Fibroblast of the conjunctiva (primary cell): ENCODE measurements around the gene SRBD1.
A peak's percentile ranks its signal among the peaks of the same experiment; 100 is the strongest.

ENCODE experiments used
- DNase-seq: peaks from one replicate; pipeline ENCODE4 v3.0.0-alpha.2; 2010; ENCODE audit warnings: low read depth

Gene SRBD1, protein sequence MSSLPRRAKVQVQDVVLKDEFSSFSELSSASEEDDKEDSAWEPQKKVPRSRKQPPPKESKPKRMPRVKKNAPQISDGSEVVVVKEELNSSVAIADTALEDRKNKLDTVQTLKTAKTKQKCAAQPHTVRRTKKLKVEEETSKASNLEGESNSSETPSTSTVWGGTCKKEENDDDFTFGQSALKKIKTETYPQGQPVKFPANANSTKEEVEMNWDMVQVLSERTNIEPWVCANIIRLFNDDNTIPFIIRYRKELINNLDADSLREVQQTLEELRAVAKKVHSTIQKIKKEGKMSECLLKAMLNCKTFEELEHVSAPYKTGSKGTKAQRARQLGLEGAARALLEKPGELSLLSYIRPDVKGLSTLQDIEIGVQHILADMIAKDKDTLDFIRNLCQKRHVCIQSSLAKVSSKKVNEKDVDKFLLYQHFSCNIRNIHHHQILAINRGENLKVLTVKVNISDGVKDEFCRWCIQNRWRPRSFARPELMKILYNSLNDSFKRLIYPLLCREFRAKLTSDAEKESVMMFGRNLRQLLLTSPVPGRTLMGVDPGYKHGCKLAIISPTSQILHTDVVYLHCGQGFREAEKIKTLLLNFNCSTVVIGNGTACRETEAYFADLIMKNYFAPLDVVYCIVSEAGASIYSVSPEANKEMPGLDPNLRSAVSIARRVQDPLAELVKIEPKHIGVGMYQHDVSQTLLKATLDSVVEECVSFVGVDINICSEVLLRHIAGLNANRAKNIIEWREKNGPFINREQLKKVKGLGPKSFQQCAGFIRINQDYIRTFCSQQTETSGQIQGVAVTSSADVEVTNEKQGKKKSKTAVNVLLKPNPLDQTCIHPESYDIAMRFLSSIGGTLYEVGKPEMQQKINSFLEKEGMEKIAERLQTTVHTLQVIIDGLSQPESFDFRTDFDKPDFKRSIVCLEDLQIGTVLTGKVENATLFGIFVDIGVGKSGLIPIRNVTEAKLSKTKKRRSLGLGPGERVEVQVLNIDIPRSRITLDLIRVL

DNA sequence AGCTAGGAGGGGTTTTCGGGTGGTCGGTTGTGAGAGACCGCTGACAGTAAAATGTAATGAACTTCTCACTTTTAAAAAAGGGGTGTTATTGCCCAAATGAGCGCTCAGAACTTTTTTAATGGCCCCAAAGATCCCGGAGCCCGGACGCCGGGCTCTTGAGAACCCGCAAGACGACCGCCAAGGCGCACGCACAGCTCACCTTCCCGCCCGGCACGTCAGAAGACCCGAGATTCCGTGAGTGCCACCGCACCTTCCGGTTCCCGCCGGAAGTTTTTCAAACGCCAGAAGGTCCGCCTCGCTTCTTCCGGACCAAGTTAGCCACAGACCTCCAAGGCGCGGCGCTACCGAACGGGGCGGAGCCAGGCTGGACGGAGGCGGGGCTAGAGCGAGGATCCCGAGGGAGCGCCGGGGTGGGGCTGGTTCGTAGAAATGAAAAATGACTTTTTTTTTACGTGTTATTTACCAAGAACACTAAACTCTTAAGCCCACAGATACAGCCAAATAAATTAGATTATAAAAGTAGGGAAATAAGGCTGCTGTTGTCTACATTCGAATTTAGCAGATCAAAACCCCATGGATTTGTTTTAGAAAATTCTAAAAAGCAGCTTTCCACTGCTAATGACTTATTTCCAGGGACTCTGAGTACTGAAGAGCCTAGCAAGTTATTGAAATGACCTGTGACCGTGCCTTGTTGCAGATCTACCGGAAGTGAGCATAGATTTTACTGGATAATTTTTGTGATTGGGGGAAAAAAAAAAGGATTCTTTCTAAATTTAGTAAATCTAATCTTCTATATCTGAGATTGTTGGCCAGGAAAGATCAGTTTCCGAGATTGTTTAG is at the start of gene SRBD1:
Gene SRBD1, minus strand, starts transcription at position 248 of the 840 bp plus-strand sequence. CDS start 5,826 bp downstream, outside the sequence.
- DNase-seq = peak; percentile 88

DNA sequence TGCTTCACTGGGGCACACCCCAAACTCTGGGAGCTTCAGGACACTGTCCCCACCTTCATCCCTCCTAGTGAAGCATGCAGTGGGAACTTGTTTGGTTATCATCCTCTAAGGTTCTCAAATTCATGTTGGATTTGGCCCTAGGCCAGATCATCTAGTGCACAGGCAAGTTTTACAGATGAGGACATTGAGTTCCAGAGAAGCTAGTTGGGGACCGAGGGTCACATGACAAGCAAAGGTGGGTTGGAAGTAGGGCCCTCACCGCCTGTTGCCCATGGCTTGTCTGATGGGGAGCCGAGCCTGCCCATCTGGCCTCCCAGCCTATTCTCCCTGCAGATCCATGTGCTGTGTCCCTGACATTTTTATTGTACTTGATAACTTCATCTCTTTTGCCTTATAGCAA is 43.2 kb upstream of the SRBD1 start:
- DNase-seq = no peak

DNA sequence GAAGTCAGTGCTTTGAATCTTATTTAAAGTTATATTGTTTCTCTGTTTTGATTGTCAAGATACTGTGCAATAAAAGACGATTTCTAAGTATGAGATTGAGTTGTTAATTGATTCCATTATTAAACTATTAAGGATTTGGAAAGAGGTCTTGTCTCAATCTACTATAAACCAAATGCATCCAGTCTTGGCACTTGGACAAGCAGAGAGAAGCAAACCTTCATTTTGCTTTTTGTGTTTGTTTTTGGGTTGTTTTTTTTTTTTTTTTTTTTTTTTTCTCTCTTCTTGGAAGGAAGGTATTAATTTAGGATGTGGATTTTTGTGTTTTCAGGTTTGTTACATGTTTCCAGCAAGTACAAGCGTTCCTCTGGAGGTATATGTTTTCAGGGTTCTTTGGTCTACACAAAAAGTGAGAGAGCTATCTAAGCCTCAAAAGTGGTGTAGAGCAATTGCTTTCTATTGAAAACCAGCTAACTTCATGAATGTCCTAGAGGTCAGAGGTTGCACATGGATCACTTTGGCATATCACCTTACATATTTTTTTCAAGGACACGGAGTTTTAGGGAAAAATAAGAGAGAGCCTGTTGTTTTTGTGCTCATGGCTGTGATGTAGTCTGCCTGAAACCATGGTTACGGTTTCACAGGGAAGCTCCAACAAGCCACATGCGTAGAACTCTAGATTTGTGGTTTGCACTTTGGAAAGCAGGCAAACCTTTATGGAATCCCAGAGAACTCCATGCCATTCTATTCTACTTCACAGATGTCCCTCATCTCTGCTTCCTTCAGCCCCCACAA is 42.3 kb upstream of the SRBD1 start:
- DNase-seq = no peak

DNA sequence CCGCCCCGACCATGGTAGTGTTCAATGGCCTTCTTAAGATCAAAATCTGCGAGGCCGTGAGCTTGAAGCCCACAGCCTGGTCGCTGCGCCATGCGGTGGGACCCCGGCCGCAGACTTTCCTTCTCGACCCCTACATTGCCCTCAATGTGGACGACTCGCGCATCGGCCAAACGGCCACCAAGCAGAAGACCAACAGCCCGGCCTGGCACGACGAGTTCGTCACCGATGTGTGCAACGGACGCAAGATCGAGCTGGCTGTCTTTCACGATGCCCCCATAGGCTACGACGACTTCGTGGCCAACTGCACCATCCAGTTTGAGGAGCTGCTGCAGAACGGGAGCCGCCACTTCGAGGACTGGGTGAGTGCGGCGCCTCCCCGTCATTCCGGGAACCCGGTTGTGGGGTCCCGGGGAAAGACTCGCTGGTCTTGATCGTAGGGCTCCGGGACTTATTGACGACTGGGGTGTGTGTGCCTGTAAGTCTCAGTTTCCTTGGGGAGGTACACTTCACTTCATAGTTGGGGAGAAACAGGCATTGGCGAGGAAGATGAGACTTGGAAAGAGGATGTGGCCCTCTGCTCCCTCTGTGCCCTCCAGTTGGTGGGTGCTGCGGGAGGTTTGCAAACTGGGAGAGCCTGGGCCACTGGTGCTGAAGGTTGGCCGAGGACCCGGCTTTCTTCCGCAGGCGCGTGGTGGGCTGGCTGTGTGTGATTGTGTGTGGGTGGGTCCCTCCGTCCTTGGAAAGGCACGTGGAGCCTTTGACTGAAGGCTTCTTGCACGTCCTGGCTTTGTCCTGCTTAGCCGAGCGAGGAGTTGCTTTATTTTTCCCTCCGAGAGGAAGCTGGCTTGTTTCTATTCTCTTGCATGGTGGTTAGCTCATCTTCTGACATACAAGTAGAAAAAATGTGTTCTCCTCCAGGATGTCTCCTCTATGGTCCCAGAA is 41.3 kb upstream of the SRBD1 start:
- DNase-seq = peak; percentile 55

DNA sequence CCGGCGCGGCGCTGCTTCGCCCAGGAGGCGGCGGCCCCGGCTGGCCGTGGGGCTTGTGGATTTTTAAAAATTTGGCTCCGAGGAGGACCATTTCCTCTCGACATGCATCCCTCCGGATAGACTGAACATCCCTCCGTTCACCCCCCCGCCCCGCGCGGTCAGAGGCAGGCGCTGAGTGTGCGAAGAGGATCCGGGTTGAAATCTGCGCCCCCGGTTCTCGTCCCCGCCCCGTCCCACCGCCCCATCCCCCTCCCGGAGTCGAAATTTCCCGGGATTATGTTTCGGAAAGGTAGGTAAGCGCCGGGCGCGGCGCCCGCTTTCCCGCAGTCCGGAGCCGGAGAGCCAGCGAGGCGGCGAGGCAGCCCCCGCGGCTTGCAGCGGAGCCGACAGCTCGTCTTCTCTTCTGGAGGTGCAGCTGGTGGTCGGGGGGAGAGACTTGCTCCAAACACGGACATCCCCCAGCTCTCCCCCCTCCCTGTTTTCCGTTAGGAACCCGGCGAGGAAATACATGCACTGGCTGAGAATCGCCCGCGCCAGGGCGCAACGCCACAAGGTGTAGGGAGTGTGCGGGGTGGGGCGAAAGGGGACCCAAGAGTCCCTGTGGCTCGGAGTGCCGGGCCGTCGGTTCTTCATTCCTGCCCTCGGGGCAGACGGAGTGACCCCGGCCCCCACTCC is 40.5 kb upstream of the SRBD1 start, which contains the start of gene PRKCE:
Gene PRKCE, plus strand, starts transcription at position 261 of the 675 bp plus-strand sequence.
- DNase-seq = no peak

DNA sequence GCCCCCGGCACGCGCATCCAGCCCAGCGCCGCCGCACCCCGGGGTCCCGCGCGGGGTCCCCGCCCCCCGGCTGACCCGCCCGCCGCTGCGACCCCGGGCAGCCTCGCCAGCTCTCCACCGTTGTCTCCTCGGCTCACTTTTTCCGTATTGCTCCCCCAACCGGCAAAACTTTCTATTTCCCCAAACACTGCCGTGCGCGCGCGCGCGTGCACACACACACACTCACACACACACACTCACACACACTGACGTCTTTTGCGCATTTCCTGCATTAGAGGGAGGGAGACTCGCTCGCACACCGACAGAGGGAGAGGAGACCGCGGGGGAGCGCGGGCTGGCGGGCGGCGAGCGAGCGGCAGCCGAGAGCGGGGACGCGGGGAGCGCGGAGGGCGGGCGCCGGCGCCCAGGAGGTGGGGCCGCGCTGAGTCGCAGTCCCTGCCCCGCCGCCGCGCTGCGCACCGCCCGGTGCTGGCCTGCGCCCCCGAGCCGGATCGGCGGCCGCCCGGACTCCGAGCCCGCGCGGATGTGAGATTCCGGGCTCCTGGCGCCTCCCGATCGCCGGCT is 39.9 kb upstream of the SRBD1 start:
- peak; percentile 94 for DNase-seq

DNA sequence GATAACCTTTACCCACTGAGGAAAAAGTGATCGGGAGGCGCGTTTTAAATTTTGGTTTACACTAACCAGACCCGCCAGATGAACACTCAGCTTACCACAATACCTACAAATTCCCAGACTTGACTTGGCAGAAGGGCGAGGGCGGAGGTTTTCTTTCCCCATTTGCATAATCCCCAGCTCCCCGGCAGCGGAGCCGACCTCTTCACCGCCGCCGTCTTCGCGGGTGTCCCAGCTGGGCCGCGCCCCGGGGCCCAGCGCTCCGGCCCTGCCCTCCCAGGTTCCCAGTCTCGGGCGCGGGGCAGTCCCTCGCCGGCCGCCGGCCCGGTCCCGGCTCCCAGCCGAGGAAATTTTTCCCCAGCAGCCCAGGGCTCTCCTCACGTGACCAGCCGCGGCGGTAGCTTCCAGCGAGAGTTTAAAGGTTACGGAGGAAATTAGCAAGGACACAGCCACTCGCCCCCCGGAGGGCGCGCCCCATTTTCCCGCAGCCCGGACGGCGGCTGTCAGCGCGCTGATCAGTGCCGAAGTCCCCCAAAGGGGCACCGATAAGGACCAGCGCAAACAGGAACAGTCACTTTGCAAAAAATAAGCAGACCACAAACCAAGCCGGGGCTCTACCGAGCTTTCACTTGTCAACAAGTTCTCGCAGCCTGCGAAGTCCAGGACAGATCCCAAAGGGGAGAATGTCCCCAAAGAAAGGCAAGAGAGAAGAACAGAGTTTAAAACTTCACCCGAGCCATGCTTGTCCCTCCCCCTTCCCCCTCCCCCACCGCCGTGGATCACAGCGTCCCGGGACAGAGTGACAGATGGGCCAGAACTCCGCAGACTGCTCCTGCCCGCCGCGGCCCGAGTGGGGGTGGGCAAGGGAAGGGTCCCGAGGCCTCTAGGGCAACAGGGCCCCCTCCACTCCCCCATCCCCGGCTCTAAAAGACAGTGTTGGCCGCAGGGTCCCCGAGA is 39.1 kb upstream of the SRBD1 start:
- no peak for DNase-seq

DNA sequence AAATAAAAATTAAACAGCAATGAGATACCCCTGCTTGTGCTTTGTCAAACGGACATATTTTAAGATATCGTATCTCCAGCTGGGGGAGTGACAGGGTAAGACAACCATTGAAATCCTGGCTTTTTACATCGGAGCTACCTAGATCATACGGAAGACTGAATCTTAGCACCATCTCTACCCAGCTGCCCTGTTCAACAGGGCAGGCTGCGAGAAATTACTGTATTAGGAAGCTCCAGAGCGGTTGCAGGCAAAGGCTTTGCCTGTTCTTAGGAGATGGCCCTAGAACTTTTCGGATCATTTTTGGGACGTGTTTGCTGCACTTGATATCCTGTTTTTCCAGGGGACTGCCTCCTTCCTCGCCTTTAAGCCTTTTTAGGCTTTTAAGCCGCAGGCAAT is 38.4 kb upstream of the SRBD1 start:
- no peak for DNase-seq

DNA sequence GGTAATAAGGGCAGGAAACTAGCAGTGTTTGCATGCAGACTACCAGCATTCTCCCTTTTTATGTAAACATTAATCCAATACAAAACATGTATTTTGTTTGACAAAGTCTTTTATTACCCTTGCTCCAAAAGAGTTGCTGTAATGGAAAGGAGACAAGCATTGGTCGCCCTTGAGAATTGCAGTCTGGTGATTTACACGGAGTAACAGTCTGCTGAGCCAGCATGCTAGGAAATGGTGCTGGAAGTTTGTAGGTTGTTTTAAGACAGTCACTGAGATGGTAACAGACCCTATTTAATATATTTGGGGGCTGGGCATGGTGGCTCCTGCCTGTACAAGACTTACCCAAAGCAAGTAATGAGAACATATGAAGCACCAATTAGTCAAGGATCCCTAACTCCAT is 37.6 kb upstream of the SRBD1 start:
- DNase-seq = no peak

DNA sequence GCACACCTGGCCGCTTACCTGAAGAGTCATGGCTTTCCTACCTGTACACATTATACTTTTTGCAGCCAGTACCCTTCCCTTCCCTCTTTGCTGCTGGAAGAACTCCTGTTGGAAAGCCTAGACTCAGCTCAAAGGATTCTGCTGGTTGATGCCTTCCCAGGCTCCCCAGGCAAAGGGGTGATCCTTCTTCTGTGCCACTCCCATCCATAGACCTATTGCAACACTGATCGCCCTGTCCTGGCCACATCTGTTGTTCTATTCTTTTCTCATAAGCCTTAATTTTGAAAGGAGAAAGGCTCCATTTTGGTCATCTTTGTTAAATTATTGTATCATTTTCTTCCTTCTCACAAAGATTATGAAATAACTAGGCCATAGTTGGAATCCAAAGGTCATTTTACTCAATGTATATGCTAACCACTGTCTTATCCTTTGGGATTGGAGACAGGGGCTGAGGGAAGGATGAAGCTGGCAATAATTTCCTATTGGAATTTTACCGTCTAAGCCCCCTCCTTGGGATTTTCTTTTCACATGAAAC is 37.0 kb upstream of the SRBD1 start:
- peak; percentile 30 for DNase-seq

DNA sequence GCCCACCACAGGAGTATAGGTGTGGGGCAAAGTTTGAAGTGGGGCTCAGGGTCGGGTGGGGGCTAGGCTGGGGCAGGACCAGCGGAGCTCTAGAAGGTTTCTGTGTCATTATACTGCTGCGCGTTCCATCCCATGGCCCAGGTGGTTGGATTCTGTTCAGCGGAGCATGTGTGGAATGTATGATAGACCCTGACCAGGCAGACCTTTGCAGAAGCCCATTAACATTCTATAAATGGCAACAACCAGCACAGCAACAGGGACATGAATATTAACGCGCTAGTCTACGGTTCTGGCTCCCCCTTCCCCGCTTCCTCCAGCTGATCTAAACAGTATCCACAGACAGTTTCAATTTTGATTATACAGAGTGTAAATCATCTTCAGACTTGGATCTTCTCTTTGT is 36.3 kb upstream of the SRBD1 start:
- no peak for DNase-seq

DNA sequence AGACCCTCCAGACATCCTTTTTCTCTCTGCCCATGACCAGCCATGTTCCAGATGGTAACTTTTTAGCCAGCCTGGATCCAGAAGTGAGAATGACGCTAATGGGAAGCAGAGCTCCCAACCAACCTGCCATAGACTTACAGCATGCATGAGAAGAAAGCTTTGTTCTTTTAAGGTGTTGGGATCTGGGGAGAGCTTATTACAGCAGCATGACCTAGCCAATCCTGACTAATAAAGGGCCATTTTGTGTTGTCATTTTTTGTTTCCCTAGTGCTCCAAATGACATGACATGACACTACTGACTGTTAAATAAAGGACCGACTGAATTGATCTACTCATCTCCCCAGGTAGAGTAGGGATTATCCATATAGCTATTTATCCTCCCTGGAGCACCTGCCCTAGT is 35.2 kb upstream of the SRBD1 start:
- DNase-seq = no peak

DNA sequence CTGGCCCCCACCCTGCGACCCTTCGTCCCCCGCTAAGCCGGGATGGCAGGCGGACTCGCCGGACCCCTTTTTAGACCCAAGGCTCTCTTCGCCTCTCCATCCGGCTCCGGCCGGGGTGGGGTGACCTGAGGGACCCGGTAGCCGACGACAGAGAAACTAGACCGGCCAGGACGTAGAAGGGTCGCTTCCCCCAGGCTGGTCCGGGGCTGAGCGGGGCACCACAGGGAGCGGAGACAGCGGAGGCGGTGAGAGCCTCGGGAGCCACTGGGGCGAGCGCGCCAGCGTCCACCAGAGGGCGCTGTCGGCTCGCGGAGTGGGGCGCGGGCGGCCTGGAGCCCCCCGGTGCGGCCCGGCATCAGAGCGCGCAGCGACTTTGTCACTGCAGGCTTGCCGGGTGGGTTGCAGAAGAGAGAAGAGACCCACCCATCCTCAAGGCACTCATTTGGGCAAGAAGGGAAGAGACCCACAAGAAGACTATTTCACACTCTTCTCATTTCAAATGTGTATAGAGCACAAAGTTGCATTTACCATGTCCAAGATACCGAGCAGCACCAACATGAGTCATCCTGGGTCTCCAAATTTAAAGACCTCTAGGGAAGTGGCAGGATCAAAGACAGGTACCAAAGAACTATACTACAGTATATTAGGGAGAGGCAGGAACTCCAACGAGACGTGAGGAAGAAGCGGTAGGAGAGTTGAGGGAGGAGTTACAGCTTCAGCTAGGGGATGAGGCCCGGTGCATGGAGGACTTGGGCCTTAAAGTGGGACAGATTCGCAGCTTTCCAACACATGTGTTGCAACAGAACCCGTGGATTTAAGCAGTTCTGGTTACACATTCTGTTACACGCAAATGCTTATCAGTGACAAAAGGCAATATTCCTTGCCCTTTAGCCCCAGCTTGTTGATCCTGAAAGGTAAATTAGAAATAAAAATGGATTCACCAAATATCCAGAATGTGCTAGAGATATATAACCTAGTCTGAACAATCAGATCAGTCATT is 32.8 kb upstream of the SRBD1 start:
- DNase-seq = no peak

DNA sequence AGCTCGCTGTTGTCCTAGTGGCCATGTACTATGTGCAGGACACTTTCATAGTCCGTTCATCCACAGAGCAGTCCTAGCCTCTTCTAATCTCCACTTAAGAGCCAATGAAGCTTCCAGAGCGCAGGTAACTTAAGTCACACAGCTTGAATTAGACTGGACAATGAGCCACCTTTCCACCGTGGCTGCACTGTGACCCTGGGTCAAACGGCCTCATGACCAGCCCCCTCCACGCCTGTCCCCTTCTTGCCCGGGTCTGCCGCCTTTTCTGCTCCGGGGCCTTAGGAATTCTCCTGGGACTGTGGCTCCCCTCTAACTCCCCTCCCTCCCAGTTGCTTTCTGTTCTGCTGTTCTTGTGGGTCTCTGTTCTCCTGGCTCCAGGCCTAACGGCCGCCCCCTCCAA is 32.0 kb upstream of the SRBD1 start:
- DNase-seq = no peak

DNA sequence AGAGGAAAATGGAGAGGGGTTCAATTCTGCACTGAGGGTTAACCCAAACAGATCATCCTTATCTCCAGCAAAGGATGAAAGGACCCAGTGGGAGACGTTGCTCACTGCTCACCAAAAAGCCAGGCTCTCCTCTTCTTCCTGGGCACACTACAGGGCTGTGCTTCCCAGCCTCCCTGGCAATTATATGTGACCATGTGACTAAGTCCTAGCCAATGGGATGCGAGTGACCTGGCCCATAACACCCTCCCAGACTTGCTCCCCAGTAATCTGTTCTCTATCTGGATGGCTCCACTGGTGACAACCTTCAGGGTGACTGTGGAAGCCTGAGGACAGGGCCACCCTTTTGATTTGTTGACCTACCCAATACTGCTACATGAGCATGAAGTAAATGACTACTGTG is 29.5 kb upstream of the SRBD1 start:
- no peak for DNase-seq

DNA sequence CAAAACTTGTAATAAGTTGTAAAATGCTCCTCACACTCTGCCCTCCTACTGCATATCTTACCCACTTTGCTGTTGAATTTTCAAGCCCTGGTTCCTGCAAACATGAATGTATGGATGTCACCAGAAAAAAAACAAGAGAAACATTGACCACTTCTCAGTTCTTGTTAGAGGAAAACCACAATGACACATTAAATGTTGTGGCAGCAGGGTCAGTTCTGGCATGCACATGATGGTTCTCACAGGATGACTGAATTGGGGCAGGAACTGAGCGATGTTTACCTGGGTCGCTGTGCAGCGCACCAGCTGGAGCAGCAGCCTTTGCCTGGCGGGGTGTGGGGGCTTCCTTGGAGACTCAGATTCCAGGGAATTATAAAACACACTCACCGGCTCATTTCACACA is 26.4 kb upstream of the SRBD1 start:
- DNase-seq = no peak
